Panc1 (cell line): ENCODE data around the gene TMEM217.

Experiments
- POLR2AphosphoS5 ChIP-seq: IDR thresholded peaks from 2 replicates; pipeline ENCODE4 v1.6.1; 2012; ENCODE audit warnings: mild to moderate bottlenecking, low read depth, low read length, moderate library complexity
- REST ChIP-seq, 2 experiments: IDR thresholded peaks; 2 replicates each; pipeline ENCODE4 v1.6.1; 2011 to 2012; ENCODE audit warnings: low read depth in 2 of 2, control low read depth in 1 of 2, low read length in 1 of 2, mild to moderate bottlenecking in 1 of 2, moderate library complexity in 1 of 2; ENCODE audit not compliant: insufficient read depth in 1 of 2
- SIN3A ChIP-seq: IDR thresholded peaks from 2 replicates; pipeline ENCODE4 v1.6.1; 2012; ENCODE audit warnings: low read depth, mild to moderate bottlenecking, low read length, moderate library complexity, borderline replicate concordance; ENCODE audit not compliant: insufficient read depth
- TCF7L2 ChIP-seq: IDR thresholded peaks from 2 replicates; pipeline ENCODE4 v1.6.1; 2011; ENCODE audit warnings: mild to moderate bottlenecking, low read depth, low read length, inconsistent platforms
- TF ChIP-seq, protein P1 (sequence below): fragments of 450-650 bp; IDR thresholded peaks from 2 replicates; pipeline ENCODE4 v1.5.1; 2017; ENCODE audit warnings: mild to moderate bottlenecking

DNA sequence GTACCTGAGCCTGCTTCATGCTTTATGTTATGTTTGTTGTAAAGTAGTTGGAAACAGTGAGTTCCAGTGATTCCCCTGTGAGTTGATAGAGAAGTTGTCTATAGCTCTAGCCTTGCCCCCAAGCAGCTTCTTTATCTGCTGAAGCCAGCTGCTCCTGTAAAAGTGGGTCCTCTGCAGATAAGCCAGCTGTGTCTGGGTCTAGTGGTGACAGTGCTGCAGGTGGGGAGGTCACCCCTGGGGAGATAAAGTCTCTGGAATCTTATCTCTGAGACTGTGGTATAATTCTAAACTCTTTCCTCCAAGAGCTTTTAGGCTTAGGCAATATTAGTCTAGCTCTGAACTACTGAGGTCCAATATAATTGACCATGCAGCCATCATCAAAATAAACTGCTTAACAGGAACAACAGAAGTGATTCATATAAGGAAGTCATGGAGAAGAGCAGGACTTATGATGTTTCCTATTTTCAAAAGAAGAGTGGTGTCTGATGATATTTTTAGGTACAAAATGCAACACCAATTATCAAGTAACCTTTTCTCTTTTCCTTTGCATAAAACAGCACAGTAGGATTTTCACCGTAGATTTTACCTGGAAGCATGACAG lies 44.2 kb upstream of the TMEM217 start:
- TF ChIP-seq, protein P1, sequence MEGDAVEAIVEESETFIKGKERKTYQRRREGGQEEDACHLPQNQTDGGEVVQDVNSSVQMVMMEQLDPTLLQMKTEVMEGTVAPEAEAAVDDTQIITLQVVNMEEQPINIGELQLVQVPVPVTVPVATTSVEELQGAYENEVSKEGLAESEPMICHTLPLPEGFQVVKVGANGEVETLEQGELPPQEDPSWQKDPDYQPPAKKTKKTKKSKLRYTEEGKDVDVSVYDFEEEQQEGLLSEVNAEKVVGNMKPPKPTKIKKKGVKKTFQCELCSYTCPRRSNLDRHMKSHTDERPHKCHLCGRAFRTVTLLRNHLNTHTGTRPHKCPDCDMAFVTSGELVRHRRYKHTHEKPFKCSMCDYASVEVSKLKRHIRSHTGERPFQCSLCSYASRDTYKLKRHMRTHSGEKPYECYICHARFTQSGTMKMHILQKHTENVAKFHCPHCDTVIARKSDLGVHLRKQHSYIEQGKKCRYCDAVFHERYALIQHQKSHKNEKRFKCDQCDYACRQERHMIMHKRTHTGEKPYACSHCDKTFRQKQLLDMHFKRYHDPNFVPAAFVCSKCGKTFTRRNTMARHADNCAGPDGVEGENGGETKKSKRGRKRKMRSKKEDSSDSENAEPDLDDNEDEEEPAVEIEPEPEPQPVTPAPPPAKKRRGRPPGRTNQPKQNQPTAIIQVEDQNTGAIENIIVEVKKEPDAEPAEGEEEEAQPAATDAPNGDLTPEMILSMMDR: no peak
- TF ChIP-seq REST (IDR thresholded peaks at IDR 0.05; ENCODE audit: insufficient read depth in 1 of 2, low read depth in 2 of 2, low read length in 1 of 2) (no peak), POLR2AphosphoS5 (no peak), SIN3A (no peak), TCF7L2 (no peak)
